Calu3 (cell line): Measurements from ENCODE around the gene XDH. TPM values are rescaled to one million over a fixed set of nuclear protein-coding genes. Genes with fewer than 3 reads are reported as not detected.

Source experiments
- BruUV-seq: library from RNA; stranded (reverse); fragments of 400-500 nt; replicated peaks from 2 replicates; lab custom pipeline; 2021; lab: Mats Ljungman, UMichigan
- CTCF ChIA-PET: fragments of 300-600 bp; sonication (Branson Sonifier 250); formaldehyde crosslinking; loops from one replicate; lab custom pipeline; 2022; ENCODE audit warnings: antibody characterized with exemption; lab: Charles Lee
- DNase-seq: peaks from one replicate; pipeline ENCODE4 v3.0.0; 2022
- H3K27ac Mint-ChIP-seq: one replicate; pipeline ENCODE4 v1.8.0; 2022; ENCODE audit warnings: mixed read lengths; ENCODE audit not compliant: unreplicated experiment
- H3K27me3 Mint-ChIP-seq: one replicate; pipeline ENCODE4 v1.8.0; 2022; ENCODE audit warnings: mixed read lengths; ENCODE audit not compliant: unreplicated experiment
- H3K36me3 Mint-ChIP-seq: one replicate; pipeline ENCODE4 v1.8.0; 2022; ENCODE audit warnings: mild to moderate bottlenecking, moderate library complexity, mixed read lengths; ENCODE audit not compliant: insufficient read depth, unreplicated experiment
- H3K4me1 Mint-ChIP-seq: one replicate; pipeline ENCODE4 v1.8.0; 2022; ENCODE audit warnings: mild to moderate bottlenecking, low read depth, mixed read lengths; ENCODE audit not compliant: unreplicated experiment
- H3K4me3 Mint-ChIP-seq: one replicate; pipeline ENCODE4 v1.8.0; 2022; ENCODE audit warnings: mild to moderate bottlenecking, low read depth, moderate library complexity, mixed read lengths; ENCODE audit not compliant: unreplicated experiment
- H3K9me3 Mint-ChIP-seq: one replicate; pipeline ENCODE4 v1.8.0; 2022; ENCODE audit warnings: low read depth, mixed read lengths; ENCODE audit not compliant: unreplicated experiment
- intact Hi-C: fragments of 100-400 bp; cut with micrococcal nuclease; formaldehyde crosslinking; loops from one replicate; pipeline ENCODE4 v1.10.0; 2022; ENCODE audit not compliant: unreplicated experiment
- total RNA-seq: library from RNA; stranded (reverse); gene quantifications from 2 replicates; pipeline ENCODE4 v1.2.3, GENCODE V29; 2022
- TF ChIP-seq, protein P1 (sequence below): fragments of 200-600 bp; IDR thresholded peaks from one replicate; pipeline ENCODE4 v1.8.0; 2022; ENCODE audit warnings: antibody characterized with exemption; ENCODE audit not compliant: unreplicated experiment

The XDH gene
- total RNA-seq, 1 experiment from 2014 or later: 4.2 TPM

- DNase-seq: peak; percentile 80
- peak overlapping the region; percentile 1 for H3K4me3 Mint-ChIP-seq
- peak overlapping the region; percentile 71 for H3K27ac Mint-ChIP-seq
- BruUV-seq: no TSS peak
- CTCF ChIA-PET: interaction anchor here (1.1 kb wide), 1 partner anchor 197 kb away, joined by 4 read pairs; no protein-coding TSS in a partner anchor
- TF ChIP-seq, protein P1, sequence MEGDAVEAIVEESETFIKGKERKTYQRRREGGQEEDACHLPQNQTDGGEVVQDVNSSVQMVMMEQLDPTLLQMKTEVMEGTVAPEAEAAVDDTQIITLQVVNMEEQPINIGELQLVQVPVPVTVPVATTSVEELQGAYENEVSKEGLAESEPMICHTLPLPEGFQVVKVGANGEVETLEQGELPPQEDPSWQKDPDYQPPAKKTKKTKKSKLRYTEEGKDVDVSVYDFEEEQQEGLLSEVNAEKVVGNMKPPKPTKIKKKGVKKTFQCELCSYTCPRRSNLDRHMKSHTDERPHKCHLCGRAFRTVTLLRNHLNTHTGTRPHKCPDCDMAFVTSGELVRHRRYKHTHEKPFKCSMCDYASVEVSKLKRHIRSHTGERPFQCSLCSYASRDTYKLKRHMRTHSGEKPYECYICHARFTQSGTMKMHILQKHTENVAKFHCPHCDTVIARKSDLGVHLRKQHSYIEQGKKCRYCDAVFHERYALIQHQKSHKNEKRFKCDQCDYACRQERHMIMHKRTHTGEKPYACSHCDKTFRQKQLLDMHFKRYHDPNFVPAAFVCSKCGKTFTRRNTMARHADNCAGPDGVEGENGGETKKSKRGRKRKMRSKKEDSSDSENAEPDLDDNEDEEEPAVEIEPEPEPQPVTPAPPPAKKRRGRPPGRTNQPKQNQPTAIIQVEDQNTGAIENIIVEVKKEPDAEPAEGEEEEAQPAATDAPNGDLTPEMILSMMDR: no peak
- peaks cover 47% of the 10 kb centered on the region for H3K4me1 Mint-ChIP-seq
- no peaks in the 10 kb centered on the region for H3K27me3 Mint-ChIP-seq
- intact Hi-C loops: loop anchor here (2.0 to 5.0 kb wide), 4 partner anchors 15 to 718 kb away; partner anchors contain the start of gene XDH
- peaks cover 4% of the 10 kb centered on the region for H3K36me3 Mint-ChIP-seq
- H3K9me3 Mint-ChIP-seq: no peaks in the 10 kb centered on the region
Observed at GRCh38 chr2:31429759-31430438, 15.4 kb upstream of the XDH start.

GRCh38 chr2:31429040-31429439 lies 14.5 kb upstream of the XDH start:
- Mint-ChIP-seq H3K4me1 (peaks cover 47% of the 10 kb centered on the region), H3K27me3 (no peaks in the 10 kb centered on the region), H3K36me3 (peaks cover 4% of the 10 kb centered on the region), H3K9me3 (no peaks in the 10 kb centered on the region), H3K27ac (peak overlapping the region; percentile 71), H3K4me3 (no peak overlapping the region)
- TF ChIP-seq, protein P1: no peak
- no TSS peak for BruUV-seq
- intact Hi-C loops: loop anchor here (2.0 to 5.0 kb wide), 4 partner anchors 14 to 717 kb away; partner anchors contain the start of gene XDH
- DNase-seq: no peak
- CTCF ChIA-PET: interaction anchor here (1.5 kb wide), 1 partner anchor 15 kb away, joined by 6 read pairs; the partner anchor contains the start of gene XDH

- Mint-ChIP-seq H3K4me1 (peaks cover 47% of the 10 kb centered on the region), H3K4me3 (no peak overlapping the region), H3K36me3 (peaks cover 4% of the 10 kb centered on the region), H3K9me3 (no peaks in the 10 kb centered on the region), H3K27me3 (no peaks in the 10 kb centered on the region), H3K27ac (peak overlapping the region; percentile 71)
- intact Hi-C loops: loop anchor here (2.0 to 5.0 kb wide), 4 partner anchors 13 to 716 kb away; partner anchors contain the start of gene XDH
- CTCF ChIA-PET: interaction anchor here (0.5 to 1.5 kb wide), 2 partner anchors 14 to 1545 kb away, joined by 6 to 7 read pairs; partner anchors contain the start of gene XDH
- BruUV-seq: no TSS peak
- TF ChIP-seq, protein P1: peak; percentile 32
- DNase-seq: peak; percentile 72
Observed at GRCh38 chr2:31428001-31428418, 13.5 kb upstream of the XDH start.

DNA sequence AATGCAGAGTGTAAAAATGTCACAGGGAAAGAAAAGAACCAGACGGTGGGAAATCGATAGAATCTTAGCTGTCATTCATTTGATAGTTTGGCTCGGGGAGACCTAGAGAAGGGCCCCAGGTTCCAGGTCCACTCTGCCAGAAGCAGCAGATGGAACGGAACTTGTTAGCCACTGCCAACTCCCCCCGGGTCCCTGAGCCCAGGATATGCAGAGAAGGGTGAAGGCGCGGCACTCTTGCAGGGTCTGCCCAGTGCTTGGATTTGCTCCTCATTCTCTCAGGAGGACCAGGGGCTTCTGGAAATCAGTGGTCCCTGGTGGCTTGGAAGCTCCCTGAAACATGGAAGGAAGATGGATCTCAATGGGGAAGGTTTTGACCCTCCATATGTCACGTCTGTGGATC lies 11.6 kb upstream of the XDH start:
- no peak overlapping the region for H3K27ac Mint-ChIP-seq
- H3K9me3 Mint-ChIP-seq: no peaks in the 10 kb centered on the region
- H3K27me3 Mint-ChIP-seq: no peaks in the 10 kb centered on the region
- BruUV-seq: no TSS peak
- TF ChIP-seq, protein P1: no peak
- no peak overlapping the region for H3K4me3 Mint-ChIP-seq
- CTCF ChIA-PET: no interaction called here
- peaks cover 4% of the 10 kb centered on the region for H3K36me3 Mint-ChIP-seq
- peaks cover 47% of the 10 kb centered on the region for H3K4me1 Mint-ChIP-seq
- DNase-seq: no peak
- intact Hi-C loops: loop anchor here (5.0 kb wide), 2 partner anchors 44 to 714 kb away; no protein-coding TSS in a partner anchor
